ENCODE measurements around the gene MSL3B.

The MSL3B gene

DNA sequence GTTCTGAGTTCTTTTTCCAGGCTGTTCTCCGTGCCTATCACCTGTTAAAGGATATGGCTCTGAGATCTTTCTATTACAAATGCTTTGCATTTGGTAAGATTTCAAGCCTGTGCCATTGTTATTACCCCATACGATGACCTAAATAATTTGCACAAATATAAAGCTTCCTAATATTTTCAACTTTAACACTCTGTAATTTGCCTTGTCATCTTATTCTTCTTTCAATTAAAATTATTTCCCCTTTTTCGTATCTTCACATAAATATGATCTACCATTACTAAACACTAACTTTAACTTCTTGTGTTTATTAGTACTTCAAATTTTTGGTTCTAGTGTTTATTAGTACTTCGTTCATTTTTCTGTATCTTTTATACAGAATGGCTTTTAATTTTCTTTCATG lies 3.2 kb upstream of the MSL3B start:
- peaks cover 7% of the 10 kb centered on the region for H3K27me3 ChIP-seq (ENCODE audit: control insufficient read depth, insufficient read depth, low read length)
- H3K9me3 ChIP-seq (replicated peaks; ENCODE audit: low read length), result no peaks in the 10 kb centered on the region
- H3K9ac ChIP-seq (ENCODE audit: low read depth, low read length), result no peak overlapping the region
- no peak overlapping the region for H3K4me3 ChIP-seq (ENCODE audit: low read length)
- no peaks in the 10 kb centered on the region for H3K36me3 ChIP-seq (ENCODE audit: insufficient read depth, low read length)
- no peaks in the 10 kb centered on the region for H3K4me1 ChIP-seq (ENCODE audit: control insufficient read depth, insufficient read depth, low read length)
- H3K4me2 ChIP-seq (ENCODE audit: low read length), result no peak overlapping the region

GRCh38 chr2:233866479-233866878 lies 1.7 kb downstream of the MSL3B start:
- H3K4me3 ChIP-seq (ENCODE audit: low read length), result no peak overlapping the region
- H3K4me1 ChIP-seq (ENCODE audit: control insufficient read depth, insufficient read depth, low read length), result no peaks in the 10 kb centered on the region
- H3K9ac ChIP-seq (ENCODE audit: low read depth, low read length), result no peak overlapping the region
- no peak overlapping the region for H3K4me2 ChIP-seq (ENCODE audit: low read length)
- H3K36me3 ChIP-seq (ENCODE audit: insufficient read depth, low read length), result no peaks in the 10 kb centered on the region
- H3K27me3 ChIP-seq (ENCODE audit: control insufficient read depth, insufficient read depth, low read length), result no peaks in the 10 kb centered on the region
- no peaks in the 10 kb centered on the region for H3K9me3 ChIP-seq (replicated peaks; ENCODE audit: low read length)

DNA sequence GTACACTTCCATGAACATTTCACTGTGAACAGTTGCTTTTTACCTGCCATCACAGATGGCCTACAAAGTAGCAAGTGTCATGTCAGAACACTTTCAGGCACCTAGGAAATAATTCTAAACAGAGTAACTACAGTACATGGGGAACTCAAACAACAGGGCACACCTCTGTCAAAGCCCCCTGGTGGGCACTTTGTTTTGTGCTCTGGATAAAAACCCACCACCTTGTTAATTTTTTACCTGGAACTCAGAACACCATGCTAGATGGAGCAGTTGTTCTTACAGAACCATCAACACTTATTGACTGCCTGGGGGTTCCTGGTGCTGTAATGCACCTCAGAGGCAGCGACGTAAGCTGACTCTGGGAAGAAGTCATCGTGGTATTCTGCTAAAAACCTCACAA lies 2.3 kb downstream of the MSL3B start:
- Histone ChIP-seq H3K4me3 (ENCODE audit: low read length) (no peak overlapping the region), H3K9me3 (replicated peaks; ENCODE audit: low read length) (no peaks in the 10 kb centered on the region), H3K4me1 (ENCODE audit: control insufficient read depth, insufficient read depth, low read length) (no peaks in the 10 kb centered on the region), H3K4me2 (ENCODE audit: low read length) (no peak overlapping the region), H3K27me3 (ENCODE audit: control insufficient read depth, insufficient read depth, low read length) (no peaks in the 10 kb centered on the region), H3K36me3 (ENCODE audit: insufficient read depth, low read length) (no peaks in the 10 kb centered on the region), H3K9ac (ENCODE audit: low read depth, low read length) (no peak overlapping the region)

GRCh38 chr2:233862261-233862768 lies 5.9 kb downstream of the MSL3B start:
- H3K9me3 ChIP-seq (replicated peaks; ENCODE audit: low read length), result no peaks in the 10 kb centered on the region
- no peaks in the 10 kb centered on the region for H3K36me3 ChIP-seq (ENCODE audit: insufficient read depth, low read length)
- no peak overlapping the region for H3K4me3 ChIP-seq (ENCODE audit: low read length)
- H3K4me1 ChIP-seq (ENCODE audit: control insufficient read depth, insufficient read depth, low read length), result no peaks in the 10 kb centered on the region
- no peak overlapping the region for H3K4me2 ChIP-seq (ENCODE audit: low read length)
- no peaks in the 10 kb centered on the region for H3K27me3 ChIP-seq (ENCODE audit: control insufficient read depth, insufficient read depth, low read length)
- H3K9ac ChIP-seq (ENCODE audit: low read depth, low read length), result no peak overlapping the region

DNA sequence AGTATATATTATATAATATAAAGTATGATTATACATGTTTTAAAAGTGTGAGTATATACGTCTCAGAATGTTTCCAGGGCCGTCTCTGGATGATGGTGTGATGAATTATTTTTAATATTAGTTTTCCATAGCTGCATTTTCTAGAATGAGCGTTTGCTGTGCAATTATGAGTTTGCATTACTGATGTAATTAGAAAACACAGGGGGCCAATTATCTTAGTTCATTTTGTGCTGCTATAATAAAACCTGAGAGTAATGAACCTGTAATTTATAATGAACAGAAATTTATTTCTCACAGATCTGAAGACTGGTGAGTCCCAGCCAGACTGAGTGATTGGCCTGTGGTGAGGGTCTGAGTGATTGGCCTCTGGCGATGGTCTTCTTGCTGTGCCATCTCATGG lies 9.9 kb downstream of the MSL3B start:
- Histone ChIP-seq H3K9ac (ENCODE audit: low read depth, low read length) (no peak overlapping the region), H3K4me3 (ENCODE audit: low read length) (no peak overlapping the region), H3K4me1 (ENCODE audit: control insufficient read depth, insufficient read depth, low read length) (peaks cover 7% of the 10 kb centered on the region), H3K27me3 (ENCODE audit: control insufficient read depth, insufficient read depth, low read length) (no peaks in the 10 kb centered on the region), H3K9me3 (replicated peaks; ENCODE audit: low read length) (no peaks in the 10 kb centered on the region), H3K36me3 (ENCODE audit: insufficient read depth, low read length) (no peaks in the 10 kb centered on the region), H3K4me2 (ENCODE audit: low read length) (no peak overlapping the region)

GRCh38 chr2:233857511-233858141 lies 10.6 kb downstream of the MSL3B start:
- Histone ChIP-seq H3K4me1 (ENCODE audit: control insufficient read depth, insufficient read depth, low read length) (peaks cover 10% of the 10 kb centered on the region), H3K27me3 (ENCODE audit: control insufficient read depth, insufficient read depth, low read length) (no peaks in the 10 kb centered on the region), H3K9ac (ENCODE audit: low read depth, low read length) (no peak overlapping the region), H3K36me3 (ENCODE audit: insufficient read depth, low read length) (peaks cover under 1% of the 10 kb centered on the region), H3K4me2 (ENCODE audit: low read length) (no peak overlapping the region), H3K9me3 (replicated peaks; ENCODE audit: low read length) (no peaks in the 10 kb centered on the region), H3K4me3 (ENCODE audit: low read length) (no peak overlapping the region)

DNA sequence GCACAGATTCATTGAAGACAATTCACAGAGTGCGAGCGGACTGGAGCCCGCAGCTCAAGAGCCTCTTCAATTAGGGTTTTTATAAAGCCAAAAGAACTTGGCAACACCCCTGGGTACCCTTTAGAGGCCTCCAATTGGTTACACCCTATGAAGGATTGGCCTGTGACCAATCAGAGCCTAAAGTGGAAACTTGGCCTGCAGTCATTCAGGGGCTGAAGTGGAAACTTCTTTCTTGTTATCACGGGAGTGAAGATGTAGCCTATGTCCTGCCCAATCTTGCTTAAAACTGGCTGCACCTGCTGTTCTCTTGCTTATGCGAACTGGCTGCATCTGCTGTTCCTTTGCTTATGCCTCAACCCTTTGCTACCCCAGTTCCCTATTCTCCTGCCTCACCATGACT lies 12.0 kb downstream of the MSL3B start:
- peaks cover 19% of the 10 kb centered on the region for H3K4me1 ChIP-seq (ENCODE audit: control insufficient read depth, insufficient read depth, low read length)
- H3K9ac ChIP-seq (ENCODE audit: low read depth, low read length), result no peak overlapping the region
- H3K27me3 ChIP-seq (ENCODE audit: control insufficient read depth, insufficient read depth, low read length), result no peaks in the 10 kb centered on the region
- no peaks in the 10 kb centered on the region for H3K9me3 ChIP-seq (replicated peaks; ENCODE audit: low read length)
- peaks cover 4% of the 10 kb centered on the region for H3K36me3 ChIP-seq (ENCODE audit: insufficient read depth, low read length)
- no peak overlapping the region for H3K4me2 ChIP-seq (ENCODE audit: low read length)
- no peak overlapping the region for H3K4me3 ChIP-seq (ENCODE audit: low read length)

DNA sequence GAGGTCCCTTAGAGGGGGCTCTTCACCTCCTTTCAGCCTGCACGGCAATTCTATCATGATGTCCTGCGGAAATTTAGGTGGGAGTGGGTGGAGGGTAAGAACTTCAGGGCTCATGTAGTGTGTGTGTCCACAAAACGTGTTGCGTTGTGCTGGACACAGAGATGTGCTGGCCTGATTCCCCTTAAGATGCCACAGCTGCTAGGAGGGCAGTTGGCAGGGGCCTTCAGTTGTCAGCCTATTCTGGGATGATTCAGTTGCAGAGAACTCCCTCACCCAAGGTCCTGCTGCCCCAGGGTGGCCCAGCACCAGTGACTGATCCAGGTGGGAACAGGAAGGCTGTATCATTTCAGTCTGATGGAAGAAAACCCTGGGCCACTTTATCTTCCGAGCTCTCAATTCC lies 12.8 kb downstream of the MSL3B start:
- Histone ChIP-seq H3K4me1 (ENCODE audit: control insufficient read depth, insufficient read depth, low read length) (peaks cover 19% of the 10 kb centered on the region), H3K9ac (ENCODE audit: low read depth, low read length) (peak overlapping the region; percentile 86), H3K4me2 (ENCODE audit: low read length) (peak overlapping the region; percentile 91), H3K9me3 (replicated peaks; ENCODE audit: low read length) (no peaks in the 10 kb centered on the region), H3K27me3 (ENCODE audit: control insufficient read depth, insufficient read depth, low read length) (no peaks in the 10 kb centered on the region), H3K36me3 (ENCODE audit: insufficient read depth, low read length) (peaks cover 4% of the 10 kb centered on the region), H3K4me3 (ENCODE audit: low read length) (peak overlapping the region; percentile 93)

DNA sequence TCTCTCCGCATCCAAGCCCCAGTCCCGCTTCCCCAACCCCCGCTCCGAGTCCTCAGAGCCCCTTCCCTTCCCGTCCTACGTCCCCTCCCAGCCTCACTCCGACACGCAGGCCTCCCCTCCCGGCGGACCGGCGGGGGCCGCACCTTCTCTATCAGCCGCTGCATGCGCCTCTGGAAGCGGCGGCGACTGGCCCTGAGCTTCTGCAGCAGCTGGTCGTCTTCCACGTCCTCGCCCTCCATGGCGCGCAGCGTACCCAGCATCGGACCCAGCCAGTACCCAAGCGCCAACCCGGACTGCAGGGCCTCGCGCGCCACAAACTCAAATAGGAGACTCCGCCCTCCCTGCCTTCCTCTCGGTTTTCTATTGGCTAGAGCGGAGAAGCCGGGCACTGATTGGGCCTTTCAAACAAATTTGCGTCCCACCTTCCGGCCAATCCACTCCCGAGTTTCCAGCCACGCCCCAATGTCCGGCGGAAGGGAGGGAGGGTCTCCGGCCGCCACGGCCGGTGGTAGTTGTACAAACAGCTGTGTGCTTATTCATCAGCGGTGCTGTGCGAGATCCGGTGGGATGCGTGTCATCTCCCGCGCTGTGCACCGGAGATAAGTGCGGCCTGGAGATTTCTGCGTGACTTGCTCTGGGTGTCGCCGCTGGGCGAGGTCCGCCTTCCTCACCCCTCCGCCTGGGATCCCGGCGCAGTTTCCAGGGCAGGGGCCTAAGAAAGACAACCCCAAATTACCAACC lies 13.8 kb downstream of the MSL3B start, which contains the start of gene HJURP:
Gene HJURP (minus strand): TSS at position 295 of the 741 bp plus-strand sequence. CDS start 35 bp downstream, at position 260.
- Histone ChIP-seq H3K4me3 (ENCODE audit: low read length) (peak within 1 kb of the TSS; percentile 93), H3K9me3 (replicated peaks; ENCODE audit: low read length) (no peaks in the 10 kb centered on the region), H3K9ac (ENCODE audit: low read depth, low read length) (peak within 1 kb of the TSS; percentile 89), H3K27me3 (ENCODE audit: control insufficient read depth, insufficient read depth, low read length) (no peaks in the 10 kb centered on the region), H3K4me1 (ENCODE audit: control insufficient read depth, insufficient read depth, low read length) (peaks cover 19% of the 10 kb centered on the region), H3K4me2 (ENCODE audit: low read length) (peak within 1 kb of the TSS; percentile 91), H3K36me3 (ENCODE audit: insufficient read depth, low read length) (peaks cover 12% of the 10 kb centered on the region)

GRCh38 chr2:233853883-233854240 lies 14.3 kb downstream of the MSL3B start:
- Histone ChIP-seq H3K4me3 (ENCODE audit: low read length) (peak overlapping the region; percentile 93), H3K9me3 (replicated peaks; ENCODE audit: low read length) (no peaks in the 10 kb centered on the region), H3K36me3 (ENCODE audit: insufficient read depth, low read length) (peaks cover 15% of the 10 kb centered on the region), H3K9ac (ENCODE audit: low read depth, low read length) (peak overlapping the region; percentile 89), H3K4me2 (ENCODE audit: low read length) (peak overlapping the region; percentile 91), H3K4me1 (ENCODE audit: control insufficient read depth, insufficient read depth, low read length) (peaks cover 19% of the 10 kb centered on the region), H3K27me3 (ENCODE audit: control insufficient read depth, insufficient read depth, low read length) (no peaks in the 10 kb centered on the region)

DNA sequence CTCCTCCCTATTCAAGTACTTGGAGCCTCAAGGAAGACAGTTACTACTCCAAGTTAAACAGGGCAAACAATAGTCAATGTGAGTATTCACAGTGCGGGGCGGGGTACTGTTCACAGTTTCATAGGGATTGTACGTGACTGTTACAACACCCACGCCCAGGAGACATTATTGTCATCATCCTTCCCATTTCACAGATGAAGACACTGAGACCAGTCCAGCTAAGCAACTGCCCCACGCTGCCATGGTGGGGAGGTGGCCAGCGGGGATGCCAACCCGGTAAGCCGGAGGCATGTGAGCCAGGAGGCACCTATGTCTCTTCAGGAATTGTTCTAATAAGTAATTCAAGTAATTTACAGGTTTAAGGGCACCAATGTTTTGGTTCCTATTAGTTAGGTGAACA lies 14.8 kb downstream of the MSL3B start:
- peak overlapping the region; percentile 91 for H3K4me2 ChIP-seq (ENCODE audit: low read length)
- H3K36me3 ChIP-seq (ENCODE audit: insufficient read depth, low read length), result peaks cover 21% of the 10 kb centered on the region
- H3K27me3 ChIP-seq (ENCODE audit: control insufficient read depth, insufficient read depth, low read length), result no peaks in the 10 kb centered on the region
- no peaks in the 10 kb centered on the region for H3K9me3 ChIP-seq (replicated peaks; ENCODE audit: low read length)
- peaks cover 19% of the 10 kb centered on the region for H3K4me1 ChIP-seq (ENCODE audit: control insufficient read depth, insufficient read depth, low read length)
- peak overlapping the region; percentile 89 for H3K9ac ChIP-seq (ENCODE audit: low read depth, low read length)
- H3K4me3 ChIP-seq (ENCODE audit: low read length), result peak overlapping the region; percentile 93

Data from skeletal muscle satellite cell (primary cell).